WTC11 (cell line): ENCODE data around the gene TSPAN4.

Experiments
- AR ChIP-seq: fragments of 250-450 bp; sonication (Bioruptor Pico); IDR thresholded peaks from 2 replicates; pipeline ENCODE4 v1.9.0; 2021; ENCODE audit warnings: mild to moderate bottlenecking
- ATF1 ChIP-seq: sonication (generic); formaldehyde crosslinking; IDR thresholded peaks from 2 replicates; pipeline ENCODE4 v1.8.1; 2023; ENCODE audit warnings: mild to moderate bottlenecking, moderate library complexity, missing genetic modification reagents
- ATF3 ChIP-seq: sonication (generic); formaldehyde crosslinking; conservative IDR thresholded peaks from 2 replicates; pipeline ENCODE4 v1.8.1; 2022; ENCODE audit warnings: mild to moderate bottlenecking, missing genetic modification reagents
- CTCF ChIP-seq: fragments of 200-600 bp; IDR thresholded peaks from 2 replicates; pipeline ENCODE4 v1.8.0; 2022; ENCODE audit warnings: antibody characterized with exemption
- FOXP1 ChIP-seq: sonication (generic); formaldehyde crosslinking; IDR thresholded peaks from 2 replicates; pipeline ENCODE4 v1.8.0; 2022; ENCODE audit warnings: missing genetic modification reagents, mild to moderate bottlenecking, moderate library complexity, borderline replicate concordance
- GABPB1 ChIP-seq: sonication (generic); formaldehyde crosslinking; IDR thresholded peaks from 2 replicates; pipeline ENCODE4 v1.8.1; 2023; ENCODE audit warnings: mild to moderate bottlenecking, missing genetic modification reagents
- HMGXB4 ChIP-seq: sonication (generic); formaldehyde crosslinking; IDR thresholded peaks from 2 replicates; pipeline ENCODE4 v1.8.1; 2023; ENCODE audit warnings: mild to moderate bottlenecking, moderate library complexity, missing genetic modification reagents
- MAX ChIP-seq: sonication (generic); formaldehyde crosslinking; IDR thresholded peaks from 2 replicates; pipeline ENCODE4 v1.8.0; 2022; ENCODE audit warnings: mild to moderate bottlenecking, missing genetic modification reagents
- NFATC4 ChIP-seq: fragments of 250-450 bp; sonication (Bioruptor Pico); IDR thresholded peaks from 2 replicates; pipeline ENCODE4 v1.9.0; 2021; ENCODE audit warnings: mild to moderate bottlenecking
- NFYB ChIP-seq: sonication (generic); formaldehyde crosslinking; conservative IDR thresholded peaks from 2 replicates; pipeline ENCODE4 v1.8.0; 2022; ENCODE audit warnings: low read depth, missing genetic modification reagents
- NR3C1 ChIP-seq: sonication (generic); formaldehyde crosslinking; conservative IDR thresholded peaks from 2 replicates; pipeline ENCODE4 v1.8.1; 2023; ENCODE audit warnings: low read depth, mild to moderate bottlenecking, missing genetic modification reagents
- STAT6 ChIP-seq: sonication (generic); formaldehyde crosslinking; conservative IDR thresholded peaks from 2 replicates; pipeline ENCODE4 v1.8.1; 2023; ENCODE audit warnings: mild to moderate bottlenecking, low read depth, missing genetic modification reagents, moderate library complexity
- TEAD1 ChIP-seq: sonication (generic); formaldehyde crosslinking; IDR thresholded peaks from 2 replicates; pipeline ENCODE4 v1.8.0; 2022; ENCODE audit warnings: mild to moderate bottlenecking, missing genetic modification reagents
- ZSCAN18 ChIP-seq: fragments of 250-450 bp; sonication (Bioruptor Pico); IDR thresholded peaks from 2 replicates; pipeline ENCODE4 v2.1.2; 2022; ENCODE audit warnings: mild to moderate bottlenecking, moderate library complexity

GRCh38 chr11:868394-868793, 25.7 kb downstream of the TSPAN4 start:
- TF ChIP-seq TEAD1 (no peak), NFYB (CRISPR knock-in tag) (no peak), ZSCAN18 (CRISPR knock-in tag) (no peak), AR (CRISPR knock-in tag) (no peak), CTCF (no peak), MAX (CRISPR knock-in tag) (no peak), ATF3 (no peak), STAT6 (CRISPR knock-in tag) (no peak), NR3C1 (no peak), NFATC4 (no peak), HMGXB4 (CRISPR knock-in tag) (no peak), ATF1 (no peak), FOXP1 (CRISPR knock-in tag) (no peak), GABPB1 (CRISPR knock-in tag) (no peak)
